ENCODE data around the gene ARHGEF7. TPM values are rescaled to one million over a fixed set of nuclear protein-coding genes. Genes with fewer than 3 reads are reported as not detected.
"Not testable (repeated sequence)": the region's sequence is repeated elsewhere in the genome, so short reads cannot be mapped to it uniquely, and the experiment has no call there.

Gene ARHGEF7
- polyA plus RNA-seq, 1 donor = 75.2 TPM

DNA sequence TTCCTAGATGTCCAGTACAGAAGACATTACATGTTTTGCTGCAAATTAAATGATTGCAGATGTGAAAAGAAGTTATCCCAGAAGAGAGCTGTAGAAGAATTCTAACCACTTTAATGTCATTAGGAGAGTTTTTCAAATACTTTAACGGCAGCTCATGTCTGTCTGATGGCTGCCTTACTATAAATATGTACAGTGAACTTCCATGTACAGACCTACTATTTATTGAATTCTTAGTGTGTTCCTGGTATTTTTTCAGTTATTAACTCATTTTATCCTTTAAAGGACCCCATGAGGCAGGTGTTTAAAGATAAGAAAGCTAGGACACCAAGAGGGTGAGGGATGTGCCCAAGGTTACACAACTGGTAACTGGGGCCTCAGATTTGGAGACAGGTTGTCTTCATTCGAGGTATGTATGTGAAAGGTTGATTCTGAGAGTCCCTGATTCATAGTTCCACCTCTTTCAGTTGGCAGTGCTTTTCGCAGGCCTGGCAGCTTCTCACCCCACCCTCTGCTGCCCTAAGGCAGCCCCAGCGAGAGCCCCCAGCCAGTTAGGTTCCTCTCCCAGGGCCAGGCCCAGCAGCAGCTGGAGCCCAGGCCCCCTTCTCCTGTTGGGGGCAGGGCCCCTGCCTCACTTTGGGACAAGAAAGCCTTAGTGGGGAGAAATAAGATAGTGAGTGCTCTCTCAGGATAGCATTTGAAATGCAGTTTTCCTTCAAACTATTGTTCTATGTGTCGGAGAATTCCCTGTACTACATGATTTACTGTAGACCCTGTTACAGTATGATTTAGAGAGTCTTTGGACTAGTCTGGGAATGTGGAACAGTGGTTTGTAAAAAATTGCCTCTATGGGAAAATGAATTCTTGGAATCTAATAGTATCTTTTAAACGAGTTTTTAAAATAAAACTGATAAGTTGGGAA lies 137.6 kb downstream of the ARHGEF7 start:
- WGBS (ENCODE audit: insufficient coverage, low lambda C conversion rate) = 73% methylated on average over 2 of the region's 6 CpGs
- Histone ChIP-seq H3K4me1 (ENCODE audit: control insufficient read depth, insufficient read depth, low read length) (no peaks in the 10 kb centered on the region), H3K27me3 (ENCODE audit: control insufficient read depth, insufficient read depth, low read length) (no peaks in the 10 kb centered on the region), H3K4me3 (ENCODE audit: low read length) (no peak overlapping the region), H3K27ac (ENCODE audit: low read length) (no peak overlapping the region), H3K36me3 (ENCODE audit: control insufficient read depth, insufficient read depth, low read length) (peaks cover 78% of the 10 kb centered on the region), H3K9me3 (ENCODE audit: control insufficient read depth, low read depth, low read length) (peaks cover 10% of the 10 kb centered on the region)
- no peak for DNase-seq

GRCh38 chr13:111253365-111253872 lies 138.3 kb downstream of the ARHGEF7 start:
- WGBS (ENCODE audit: insufficient coverage, low lambda C conversion rate) = 80% methylated on average over 1 of the region's 9 CpGs
- Histone ChIP-seq H3K4me3 (ENCODE audit: low read length) (no peak overlapping the region), H3K36me3 (ENCODE audit: control insufficient read depth, insufficient read depth, low read length) (peaks cover 80% of the 10 kb centered on the region), H3K27ac (ENCODE audit: low read length) (no peak overlapping the region), H3K9me3 (ENCODE audit: control insufficient read depth, low read depth, low read length) (peaks cover 14% of the 10 kb centered on the region), H3K4me1 (ENCODE audit: control insufficient read depth, insufficient read depth, low read length) (no peaks in the 10 kb centered on the region), H3K27me3 (ENCODE audit: control insufficient read depth, insufficient read depth, low read length) (no peaks in the 10 kb centered on the region)
- no peak for DNase-seq

- peaks cover 73% of the 10 kb centered on the region for H3K36me3 ChIP-seq (ENCODE audit: control insufficient read depth, insufficient read depth, low read length)
- H3K9me3 ChIP-seq (ENCODE audit: control insufficient read depth, low read depth, low read length) = peaks cover 27% of the 10 kb centered on the region
- H3K4me1 ChIP-seq (ENCODE audit: control insufficient read depth, insufficient read depth, low read length) = no peaks in the 10 kb centered on the region
- 88% methylated on average over 1 of the region's 10 CpGs for WGBS (ENCODE audit: insufficient coverage, low lambda C conversion rate)
- H3K27ac ChIP-seq (ENCODE audit: low read length) = no peak overlapping the region
- DNase-seq = no peak
- no peak overlapping the region for H3K4me3 ChIP-seq (ENCODE audit: low read length)
- no peaks in the 10 kb centered on the region for H3K27me3 ChIP-seq (ENCODE audit: control insufficient read depth, insufficient read depth, low read length)
Measured at GRCh38 chr13:111255228-111255790, 140.2 kb downstream of the ARHGEF7 start.

DNA sequence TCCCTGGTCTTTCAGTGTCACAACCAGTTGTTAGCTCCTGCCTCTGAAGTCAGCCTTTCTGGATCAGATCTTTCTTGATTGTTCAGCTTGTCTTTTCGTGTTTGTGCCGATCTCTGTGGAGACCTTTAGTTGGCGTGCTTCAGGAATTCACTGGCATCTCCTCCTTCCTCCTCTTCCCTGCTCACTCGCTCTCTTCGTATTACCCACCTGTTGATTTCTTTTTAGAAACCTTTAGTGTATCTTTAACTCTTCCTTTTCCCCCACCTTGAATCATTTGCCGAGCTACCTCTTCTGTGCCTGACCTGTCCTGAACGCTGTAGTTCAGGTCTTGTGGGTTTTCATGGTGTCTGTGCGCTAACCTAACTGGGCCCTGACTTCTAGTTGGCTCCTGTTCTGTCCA lies 141.3 kb downstream of the ARHGEF7 start:
- Histone ChIP-seq H3K9me3 (ENCODE audit: control insufficient read depth, low read depth, low read length) (peaks cover 27% of the 10 kb centered on the region), H3K27me3 (ENCODE audit: control insufficient read depth, insufficient read depth, low read length) (no peaks in the 10 kb centered on the region), H3K36me3 (ENCODE audit: control insufficient read depth, insufficient read depth, low read length) (peaks cover 62% of the 10 kb centered on the region), H3K4me1 (ENCODE audit: control insufficient read depth, insufficient read depth, low read length) (no peaks in the 10 kb centered on the region), H3K4me3 (ENCODE audit: low read length) (no peak overlapping the region), H3K27ac (ENCODE audit: low read length) (no peak overlapping the region)
- DNase-seq = no peak
- WGBS (ENCODE audit: insufficient coverage, low lambda C conversion rate) = 96% methylated on average over 5 of the region's 8 CpGs

GRCh38 chr13:111256946-111257345 lies 141.8 kb downstream of the ARHGEF7 start:
- H3K36me3 ChIP-seq (ENCODE audit: control insufficient read depth, insufficient read depth, low read length) = peaks cover 60% of the 10 kb centered on the region
- H3K27ac ChIP-seq (ENCODE audit: low read length) = no peak overlapping the region
- no peak for DNase-seq
- WGBS (ENCODE audit: insufficient coverage, low lambda C conversion rate) = 100% methylated on average over 1 of the region's 1 CpG
- H3K9me3 ChIP-seq (ENCODE audit: control insufficient read depth, low read depth, low read length) = peaks cover 27% of the 10 kb centered on the region
- H3K4me1 ChIP-seq (ENCODE audit: control insufficient read depth, insufficient read depth, low read length) = no peaks in the 10 kb centered on the region
- H3K27me3 ChIP-seq (ENCODE audit: control insufficient read depth, insufficient read depth, low read length) = no peaks in the 10 kb centered on the region
- H3K4me3 ChIP-seq (ENCODE audit: low read length) = no peak overlapping the region

DNA sequence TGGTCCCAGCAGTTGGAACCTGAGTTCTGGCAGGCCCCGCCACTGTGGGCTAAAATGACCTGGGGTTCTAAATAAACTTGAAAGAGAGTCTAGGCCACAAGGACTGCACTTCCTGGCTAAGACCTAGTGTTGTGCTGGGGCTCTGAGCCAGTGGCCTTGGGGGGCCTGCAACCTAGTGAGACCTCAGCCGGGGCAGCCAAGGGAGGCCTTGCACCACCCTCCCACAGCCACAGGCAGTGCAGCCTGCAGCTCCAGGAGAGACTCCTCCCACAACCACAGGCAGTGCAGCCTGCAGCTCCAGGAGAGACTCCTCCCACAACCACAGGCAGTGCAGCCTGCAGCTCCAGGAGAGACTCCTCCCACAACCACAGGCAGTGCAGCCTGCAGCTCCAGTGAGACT lies 142.8 kb downstream of the ARHGEF7 start:
- H3K4me1 ChIP-seq (ENCODE audit: control insufficient read depth, insufficient read depth, low read length); H3K27me3 ChIP-seq (ENCODE audit: control insufficient read depth, insufficient read depth, low read length); H3K4me3 ChIP-seq (ENCODE audit: low read length); H3K27ac ChIP-seq (ENCODE audit: low read length); DNase-seq: not testable (repeated sequence)
- Histone ChIP-seq H3K36me3 (ENCODE audit: control insufficient read depth, insufficient read depth, low read length) (peaks cover 51% of the 10 kb centered on the region), H3K9me3 (ENCODE audit: control insufficient read depth, low read depth, low read length) (peaks cover 24% of the 10 kb centered on the region)
- WGBS (ENCODE audit: insufficient coverage, low lambda C conversion rate) = no CpG with 5 or more reads among the region's 2 CpGs

- Histone ChIP-seq H3K4me3 (ENCODE audit: low read length) (no peak overlapping the region), H3K27ac (ENCODE audit: low read length) (no peak overlapping the region), H3K36me3 (ENCODE audit: control insufficient read depth, insufficient read depth, low read length) (peaks cover 45% of the 10 kb centered on the region), H3K27me3 (ENCODE audit: control insufficient read depth, insufficient read depth, low read length) (no peaks in the 10 kb centered on the region), H3K4me1 (ENCODE audit: control insufficient read depth, insufficient read depth, low read length) (no peaks in the 10 kb centered on the region), H3K9me3 (ENCODE audit: control insufficient read depth, low read depth, low read length) (peaks cover 23% of the 10 kb centered on the region)
- no CpG with 5 or more reads among the region's 3 CpGs for WGBS (ENCODE audit: insufficient coverage, low lambda C conversion rate)
- no peak for DNase-seq
Measured at GRCh38 chr13:111258637-111259036, 143.5 kb downstream of the ARHGEF7 start.

DNA sequence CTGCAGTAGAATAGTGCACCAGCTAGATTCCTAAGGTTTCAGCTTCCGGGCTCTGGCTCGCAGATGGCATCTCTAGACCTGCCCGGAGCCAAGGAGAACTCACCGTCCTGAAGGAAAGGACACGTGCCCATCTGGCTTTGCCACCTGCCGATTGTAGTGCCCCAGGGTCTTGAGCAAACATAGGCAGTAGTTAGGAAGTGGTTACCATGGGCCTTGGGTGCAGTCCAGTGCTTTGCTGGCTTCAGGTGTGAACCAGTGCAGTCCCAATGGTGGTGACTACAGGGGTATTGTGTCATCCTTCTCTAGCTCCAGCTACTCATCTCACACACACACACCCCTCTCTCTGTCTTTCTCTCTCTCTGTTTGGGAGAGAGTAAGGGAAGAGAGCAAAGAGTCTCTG lies 143.9 kb downstream of the ARHGEF7 start:
- H3K9me3 ChIP-seq (ENCODE audit: control insufficient read depth, low read depth, low read length) = peaks cover 22% of the 10 kb centered on the region
- no CpG with 5 or more reads among the region's 6 CpGs for WGBS (ENCODE audit: insufficient coverage, low lambda C conversion rate)

DNA sequence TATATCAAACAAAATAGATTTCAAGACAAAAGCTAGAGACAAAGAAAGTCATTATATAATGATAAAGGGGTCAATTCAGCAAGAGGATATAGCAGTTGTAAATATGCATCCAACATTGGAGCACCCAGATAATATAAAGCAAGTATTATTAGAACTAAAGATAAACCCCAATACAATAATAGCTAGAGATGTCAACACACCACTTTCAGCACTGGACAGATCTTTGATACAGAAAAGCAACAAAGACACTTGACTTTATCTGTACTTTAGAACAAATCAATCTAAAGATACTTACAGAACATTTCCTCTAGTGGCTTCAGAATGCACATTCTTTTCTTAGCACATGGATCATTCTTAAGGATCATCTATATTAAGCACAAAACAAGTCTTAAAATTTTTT lies 146.2 kb downstream of the ARHGEF7 start:
- H3K27ac ChIP-seq (ENCODE audit: low read length) = no peak overlapping the region
- H3K36me3 ChIP-seq (ENCODE audit: control insufficient read depth, insufficient read depth, low read length) = peaks cover 44% of the 10 kb centered on the region
- no peak overlapping the region for H3K4me3 ChIP-seq (ENCODE audit: low read length)
- H3K27me3 ChIP-seq (ENCODE audit: control insufficient read depth, insufficient read depth, low read length) = no peaks in the 10 kb centered on the region
- DNase-seq = no peak
- H3K9me3 ChIP-seq (ENCODE audit: control insufficient read depth, low read depth, low read length) = peaks cover 17% of the 10 kb centered on the region
- H3K4me1 ChIP-seq (ENCODE audit: control insufficient read depth, insufficient read depth, low read length) = no peaks in the 10 kb centered on the region

More for the DNA sequence above, 143.9 kb downstream of the ARHGEF7 start:
- H3K27me3 ChIP-seq (ENCODE audit: control insufficient read depth, insufficient read depth, low read length) = no peaks in the 10 kb centered on the region
- H3K4me1 ChIP-seq (ENCODE audit: control insufficient read depth, insufficient read depth, low read length) = no peaks in the 10 kb centered on the region
- no peak for DNase-seq
- no peak overlapping the region for H3K4me3 ChIP-seq (ENCODE audit: low read length)
- H3K36me3 ChIP-seq (ENCODE audit: control insufficient read depth, insufficient read depth, low read length) = peaks cover 45% of the 10 kb centered on the region
- H3K27ac ChIP-seq (ENCODE audit: low read length) = no peak overlapping the region

DNA sequence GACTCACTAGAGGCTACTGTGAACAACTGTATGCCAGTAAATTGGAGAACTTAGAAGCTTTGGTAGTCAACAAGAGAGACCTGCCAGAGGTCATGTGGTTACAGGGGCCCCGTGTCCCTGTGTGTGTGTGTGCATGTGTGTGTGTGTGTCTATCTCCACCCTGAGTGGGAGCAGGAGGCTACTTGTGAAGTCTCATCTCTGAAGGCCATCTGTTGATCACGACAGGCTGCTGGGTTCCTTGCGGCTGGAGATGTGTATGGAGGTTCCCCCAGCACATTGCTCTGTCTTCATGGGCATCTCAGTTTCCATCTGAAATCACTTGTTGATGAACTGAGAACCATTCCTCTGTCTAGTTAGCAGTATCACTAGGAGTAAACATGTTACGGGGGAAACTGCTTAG lies 147.2 kb downstream of the ARHGEF7 start:
- WGBS (ENCODE audit: insufficient coverage, low lambda C conversion rate) = no CpG with 5 or more reads among the region's 4 CpGs
- Histone ChIP-seq H3K4me3 (ENCODE audit: low read length) (no peak overlapping the region), H3K4me1 (ENCODE audit: control insufficient read depth, insufficient read depth, low read length) (no peaks in the 10 kb centered on the region), H3K9me3 (ENCODE audit: control insufficient read depth, low read depth, low read length) (peaks cover 17% of the 10 kb centered on the region), H3K27ac (ENCODE audit: low read length) (no peak overlapping the region), H3K36me3 (ENCODE audit: control insufficient read depth, insufficient read depth, low read length) (peaks cover 45% of the 10 kb centered on the region), H3K27me3 (ENCODE audit: control insufficient read depth, insufficient read depth, low read length) (no peaks in the 10 kb centered on the region)
- no peak for DNase-seq

Measured in large intestine (tissue), 3 donors.